Activated CD8-positive, alpha-beta memory T cell treated with anti-CD3 and anti-CD28 coated beads for 4 hours (primary cell): Measurements from ENCODE around the gene HSPB1.
A peak's percentile ranks its signal among the peaks of the same experiment; 100 is the strongest.
"Not testable (repeated sequence)": the region's sequence is repeated elsewhere in the genome, so short reads cannot be mapped to it uniquely, and the experiment has no call there.

Experiments used
- DNase-seq, 2 donors: peaks; one replicate each; pipeline ENCODE4 v3.0.0-alpha.2; 2020; ENCODE audit warnings: low read depth in 2 of 2

HSPB1 gene

GRCh38 chr7:76281706-76282343 lies 20.6 kb upstream of the HSPB1 start:
- DNase-seq = no peak

GRCh38 chr7:76282344-76283253 lies 19.9 kb upstream of the HSPB1 start:
- no peak for DNase-seq

GRCh38 chr7:76283254-76284159 lies 19.0 kb upstream of the HSPB1 start:
- no peak for DNase-seq

DNA sequence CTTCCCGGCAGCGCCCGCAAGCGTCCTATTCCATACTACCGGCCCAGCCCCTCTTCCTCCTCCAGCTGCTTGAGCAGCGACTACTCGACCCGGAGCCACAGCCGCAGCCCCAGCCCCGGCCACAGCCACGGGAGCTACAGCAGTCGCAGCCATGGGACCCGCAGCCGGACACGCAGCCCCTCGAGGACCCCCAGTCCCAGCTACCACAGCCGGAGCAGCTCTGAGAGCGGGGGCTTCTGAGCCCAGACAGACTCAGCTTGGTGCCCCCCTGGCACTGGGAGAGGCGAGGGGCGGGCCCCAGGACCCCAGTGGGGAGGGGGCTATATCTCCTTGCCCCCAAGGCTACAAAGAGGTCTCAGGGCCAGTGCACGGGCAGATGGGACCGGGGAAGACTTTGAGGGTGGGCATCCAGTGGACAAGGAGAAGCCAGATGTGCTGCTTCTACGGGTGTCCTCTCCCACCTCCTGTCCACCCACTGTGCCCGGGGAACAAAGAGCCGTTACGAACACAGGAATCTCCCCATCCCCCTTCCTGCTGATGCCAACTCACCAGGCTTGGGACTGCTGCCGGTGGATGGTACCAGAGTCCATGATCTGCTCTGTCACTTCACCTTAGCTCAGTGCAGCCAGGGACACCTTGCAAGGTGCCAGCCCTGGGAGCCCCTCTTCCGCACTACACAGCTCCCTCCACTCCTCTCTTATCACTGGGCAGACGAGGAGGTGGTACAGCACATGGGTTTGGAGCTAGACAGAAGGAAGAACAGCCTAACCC lies 16.7 kb upstream of the HSPB1 start:
- no peak for DNase-seq

DNA sequence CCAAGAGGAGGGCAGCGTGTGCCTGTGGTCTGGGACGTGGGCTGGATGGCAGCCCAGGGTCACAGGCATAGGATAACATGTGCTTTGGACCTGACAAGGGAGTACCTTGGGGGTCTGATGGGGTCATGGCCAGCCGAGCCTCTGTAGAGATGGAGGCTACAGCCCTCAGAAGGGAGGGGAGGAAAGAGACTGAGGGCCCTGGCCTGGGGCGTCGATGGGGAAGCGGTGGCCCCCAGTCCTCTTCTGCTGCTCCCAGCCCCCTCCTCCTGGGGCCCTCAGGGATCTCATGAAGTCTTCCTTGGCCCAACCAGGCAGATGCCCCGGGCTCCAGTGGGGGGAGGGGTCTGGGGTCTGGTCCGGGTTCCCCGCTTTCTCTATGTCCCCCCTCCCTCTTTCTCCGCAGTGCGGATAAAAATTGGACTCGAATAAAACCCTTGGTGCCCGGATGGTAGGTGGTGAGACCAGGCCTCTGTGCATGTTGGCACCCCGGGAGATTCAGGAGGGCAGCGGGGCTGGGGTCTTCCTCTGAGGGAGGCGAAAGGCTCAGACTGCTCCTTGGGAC lies 15.6 kb upstream of the HSPB1 start:
- no peak for DNase-seq

GRCh38 chr7:76290847-76291350 lies 11.6 kb upstream of the HSPB1 start:
- DNase-seq = not testable (repeated sequence)

- peak; percentile 77 to 80 for DNase-seq
Measured at GRCh38 chr7:76291351-76292212, 10.9 kb upstream of the HSPB1 start.

- no peak for DNase-seq
Measured at GRCh38 chr7:76292213-76292573, 10.3 kb upstream of the HSPB1 start.

- not testable (repeated sequence) for DNase-seq
Measured at GRCh38 chr7:76292911-76293310, 9.6 kb upstream of the HSPB1 start.

DNA sequence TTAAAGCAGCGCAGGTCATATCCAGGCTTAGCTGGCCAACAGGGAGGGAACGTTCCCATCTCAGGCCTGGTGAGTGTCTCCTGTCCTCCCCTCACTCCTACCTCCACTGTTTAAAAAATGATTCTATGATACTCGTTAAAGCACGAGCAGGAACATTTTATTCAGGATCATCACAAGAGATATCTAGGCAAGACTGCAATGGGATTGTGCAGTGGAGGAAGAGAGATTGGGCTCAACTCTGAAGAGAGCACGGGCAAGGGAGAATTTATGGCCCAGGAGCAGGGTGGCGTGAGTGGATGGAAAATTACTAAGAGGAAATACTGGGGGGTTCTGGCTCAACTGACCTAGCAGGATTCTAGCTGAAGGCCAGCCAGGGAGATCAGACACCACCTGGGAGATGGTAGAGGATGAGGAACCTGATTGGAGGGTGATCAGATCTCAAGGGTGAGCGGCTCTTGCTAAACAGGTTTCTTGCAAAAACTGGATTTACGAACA lies 9.0 kb upstream of the HSPB1 start:
- no peak for DNase-seq

DNA sequence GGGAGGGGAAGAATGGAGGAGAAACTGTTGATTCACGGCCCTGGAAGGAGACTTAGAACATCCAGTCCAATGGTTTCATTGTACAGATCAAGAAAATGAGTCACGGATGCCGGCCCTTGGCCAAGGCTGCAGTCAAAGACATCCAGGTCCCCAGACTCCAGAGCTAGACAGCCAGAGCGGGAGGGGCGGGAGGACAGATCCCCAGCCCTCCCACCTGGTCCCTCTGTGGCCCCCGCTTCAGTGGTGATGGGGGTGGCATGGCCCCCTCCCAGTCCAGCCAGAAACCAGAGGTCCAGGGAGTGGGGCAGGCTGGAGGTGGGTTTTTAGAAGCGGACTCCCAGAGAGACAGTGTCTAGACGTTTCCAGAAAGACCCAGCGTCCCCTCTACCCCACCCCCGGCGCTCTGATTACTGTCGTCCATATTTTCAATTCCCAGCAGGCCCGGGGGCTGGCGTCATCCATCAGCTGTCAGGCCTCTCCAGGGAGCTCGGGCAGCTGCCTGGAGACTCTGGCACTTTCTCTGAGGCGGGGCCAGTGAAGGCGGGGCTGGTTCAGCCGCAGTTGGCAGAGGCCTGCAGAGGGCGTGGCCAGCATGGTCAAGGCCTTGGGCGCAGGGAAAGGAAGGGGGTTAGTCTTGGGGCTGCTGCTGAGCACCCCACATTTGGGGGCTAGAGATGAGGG lies 8.0 kb upstream of the HSPB1 start:
- DNase-seq = no peak

DNA sequence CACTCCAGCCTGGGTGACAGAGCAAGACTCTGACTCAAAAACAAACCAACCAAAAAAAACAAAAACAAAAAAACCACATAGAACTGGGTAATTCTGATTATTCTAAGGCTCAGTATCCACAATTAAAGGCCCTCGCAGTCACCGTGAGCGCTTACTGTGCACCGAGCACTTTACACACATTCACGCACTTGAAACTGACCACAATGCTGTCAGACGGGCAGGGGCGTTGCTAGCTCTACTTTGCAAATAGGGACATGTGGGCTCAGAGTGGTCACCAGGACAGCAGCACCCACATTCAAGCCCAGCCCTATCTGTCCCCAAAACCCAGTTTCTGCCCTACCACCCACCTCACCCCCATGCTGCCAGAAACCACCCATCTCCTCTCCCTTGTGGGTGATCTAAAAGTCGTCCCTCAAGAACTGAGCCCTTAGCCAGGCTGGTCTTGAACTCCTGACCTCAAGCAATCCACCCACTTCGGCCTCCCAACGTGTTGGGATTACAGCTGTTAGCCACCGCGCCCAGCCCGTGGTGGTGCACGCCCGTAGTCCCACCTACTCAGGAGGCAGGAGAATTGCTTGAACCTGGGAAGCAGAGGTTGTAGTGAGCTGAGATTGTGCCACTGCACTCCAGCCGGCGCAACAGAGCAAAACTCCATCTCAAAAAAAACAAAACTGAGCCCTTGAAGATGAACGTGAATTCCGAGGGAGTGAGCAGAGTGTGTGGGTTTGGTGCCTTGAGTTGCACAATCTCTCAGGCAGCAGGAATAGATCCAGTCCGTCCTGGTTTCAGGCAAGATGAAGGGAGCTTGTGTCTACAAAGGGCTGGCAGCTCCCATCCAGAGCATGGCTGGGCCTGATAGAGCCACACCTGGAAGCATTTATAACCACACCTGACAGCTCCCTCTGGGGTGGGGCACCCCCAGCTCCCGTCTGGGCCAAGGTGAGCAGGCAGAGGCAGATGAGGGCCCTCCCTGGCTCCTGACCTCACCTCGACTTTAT lies 5.4 kb upstream of the HSPB1 start:
- no peak for DNase-seq

DNA sequence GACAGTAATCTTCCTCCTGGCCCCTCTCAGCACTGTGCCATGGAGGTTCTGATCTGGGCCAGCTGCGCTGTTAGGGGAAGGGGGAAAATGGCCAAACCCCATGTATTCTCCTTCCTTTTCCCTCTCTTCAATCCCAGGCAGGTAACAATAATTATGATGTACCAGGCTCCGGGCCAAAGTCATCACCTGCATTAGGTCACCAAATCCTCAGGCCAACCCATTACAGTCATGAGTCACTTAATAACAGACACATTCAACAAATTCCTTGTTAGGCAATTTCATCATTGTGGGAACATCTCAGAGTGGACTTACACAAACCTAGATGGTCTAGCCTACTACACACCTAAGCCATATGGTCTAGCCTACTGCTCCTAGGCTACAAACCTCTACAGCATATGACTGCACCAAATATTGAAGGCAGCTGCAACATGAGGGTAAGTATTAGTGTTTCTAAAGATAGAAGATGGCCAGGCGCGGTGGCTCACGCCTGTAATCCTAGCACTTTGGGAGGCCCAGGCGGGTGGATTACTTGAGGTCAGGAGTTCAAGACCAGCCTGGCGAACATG lies 2.2 kb upstream of the HSPB1 start:
- DNase-seq = no peak

DNA sequence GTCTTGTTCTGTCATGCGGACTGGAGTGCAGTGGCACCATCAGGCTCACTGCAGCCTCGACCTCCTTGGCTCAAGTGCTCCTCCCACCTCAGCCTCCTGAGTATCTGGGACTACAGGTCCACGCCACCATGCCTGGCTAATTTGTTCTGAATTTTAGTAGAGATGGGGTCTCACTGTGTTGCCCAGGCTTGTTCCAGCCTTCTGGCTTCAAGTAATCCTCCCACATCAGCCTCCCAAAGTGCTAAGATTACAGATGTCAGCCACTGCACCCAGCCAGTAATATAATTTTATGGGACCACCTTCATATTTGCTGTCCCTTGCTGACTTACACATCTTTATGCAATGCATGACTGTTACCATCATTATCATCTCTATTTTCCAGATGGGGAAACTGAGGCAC lies 1.5 kb upstream of the HSPB1 start:
- DNase-seq = no peak

DNA sequence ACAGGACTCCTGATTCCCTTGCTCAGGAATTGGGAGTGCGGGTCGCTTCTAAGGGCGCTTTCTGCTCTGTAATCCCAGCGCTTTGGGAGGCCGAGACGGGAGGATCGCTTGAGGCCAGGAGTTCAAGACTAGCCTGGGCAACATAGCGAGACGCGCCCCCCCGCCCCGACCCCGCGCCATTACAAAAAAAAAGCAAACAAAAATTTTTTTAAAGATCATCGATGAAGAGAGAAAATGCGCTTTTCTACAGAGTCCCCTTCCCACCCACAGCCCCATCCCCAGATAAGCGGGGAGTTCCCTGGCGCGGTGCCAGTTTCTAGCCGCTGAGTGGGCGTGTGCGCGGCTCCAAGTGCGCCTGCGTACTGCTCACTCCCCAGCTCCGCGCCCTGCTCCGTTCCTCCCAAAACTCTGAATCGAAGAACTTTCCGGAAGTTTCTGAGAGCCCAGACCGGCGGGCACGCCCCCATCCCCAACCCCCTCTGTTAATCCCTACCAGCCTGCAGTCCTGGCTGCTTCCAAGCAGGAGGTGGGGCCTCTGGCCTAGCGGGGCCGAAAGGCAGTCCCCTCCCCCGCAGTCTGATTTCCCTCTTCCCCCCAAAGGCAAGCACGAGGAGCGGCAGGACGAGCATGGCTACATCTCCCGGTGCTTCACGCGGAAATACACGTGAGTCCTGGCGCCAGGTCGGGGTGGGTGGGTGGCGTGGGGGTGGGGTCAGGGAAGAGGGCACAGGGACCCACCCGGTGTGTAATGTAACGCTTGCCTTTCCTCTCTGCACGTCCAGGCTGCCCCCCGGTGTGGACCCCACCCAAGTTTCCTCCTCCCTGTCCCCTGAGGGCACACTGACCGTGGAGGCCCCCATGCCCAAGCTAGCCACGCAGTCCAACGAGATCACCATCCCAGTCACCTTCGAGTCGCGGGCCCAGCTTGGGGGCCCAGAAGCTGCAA lies 1.0 kb downstream of the HSPB1 start:
- DNase-seq = peak; percentile 57 to 66

GRCh38 chr7:76304888-76305375 lies 2.5 kb downstream of the HSPB1 start:
- DNase-seq = no peak
